OCI-M1 (cell line): Measurements from ENCODE around the gene RAB10.
"Not testable (repeated sequence)": the region's sequence is repeated elsewhere in the genome, so short reads cannot be mapped to it uniquely, and the experiment has no call there.

Experiments
- DNase-seq: peaks from one replicate; lab custom pipeline; 2025; lab: John Stamatoyannopoulos, UW

RAB10 gene

DNA sequence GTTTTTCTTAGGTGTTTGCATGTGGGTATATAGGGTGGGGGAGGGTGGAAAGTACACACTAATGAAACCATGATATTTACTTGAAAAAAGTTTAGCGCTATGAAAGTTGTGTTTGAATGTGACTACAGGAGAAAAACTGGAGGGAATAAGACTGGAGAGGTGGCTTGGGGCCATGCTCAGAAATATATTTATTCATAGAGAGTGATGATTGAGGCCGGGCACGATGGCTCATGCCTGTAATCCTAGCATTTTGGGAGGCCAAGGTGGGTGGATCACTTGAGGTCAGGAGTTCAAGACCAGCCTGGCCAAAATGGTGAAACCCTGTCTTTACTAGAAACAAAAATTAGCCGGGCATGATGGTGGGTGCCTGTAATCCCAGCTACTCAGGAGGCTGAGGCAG, 55.0 kb downstream of the RAB10 start:
- DNase-seq, result not testable (repeated sequence)

DNA sequence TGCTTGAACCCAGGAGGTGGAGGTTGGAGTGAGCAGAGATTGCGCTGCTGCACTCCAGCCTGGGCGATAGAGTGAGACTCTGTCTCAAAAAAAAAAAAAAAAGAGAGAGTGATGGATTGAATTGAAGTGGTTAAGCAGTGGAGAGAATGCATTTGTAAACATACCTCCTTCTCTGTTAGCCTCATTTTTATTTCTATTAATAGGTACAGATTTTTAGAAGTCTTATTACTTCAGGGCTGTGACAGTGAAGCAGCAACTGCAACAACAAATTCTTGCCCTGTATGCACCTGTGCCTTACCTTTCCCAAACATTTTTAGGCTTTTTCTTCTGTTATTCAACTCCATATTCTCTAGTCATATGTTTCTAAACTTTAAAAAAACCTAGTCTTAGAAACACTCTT, 55.5 kb downstream of the RAB10 start:
- no peak for DNase-seq

DNA sequence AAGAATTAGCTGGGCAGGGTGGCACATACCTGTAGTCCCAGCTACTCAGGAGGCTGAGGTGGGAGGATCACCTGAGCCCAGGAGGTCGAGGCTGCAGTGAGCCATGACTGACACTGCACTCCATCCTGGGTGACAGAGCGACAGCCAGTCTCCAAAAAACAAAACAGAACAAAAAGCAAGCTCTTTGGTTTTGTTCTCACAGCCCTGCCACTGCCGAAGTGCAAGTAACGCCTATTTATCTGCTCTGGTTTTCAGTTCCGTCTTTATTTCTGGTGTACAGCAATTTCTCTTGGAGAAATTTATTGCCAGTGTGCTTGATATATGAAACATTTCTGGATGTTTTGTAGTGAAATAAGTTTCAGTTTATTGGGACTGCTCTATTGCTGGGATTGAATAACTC, 61.9 kb downstream of the RAB10 start:
- DNase-seq, result no peak

DNA sequence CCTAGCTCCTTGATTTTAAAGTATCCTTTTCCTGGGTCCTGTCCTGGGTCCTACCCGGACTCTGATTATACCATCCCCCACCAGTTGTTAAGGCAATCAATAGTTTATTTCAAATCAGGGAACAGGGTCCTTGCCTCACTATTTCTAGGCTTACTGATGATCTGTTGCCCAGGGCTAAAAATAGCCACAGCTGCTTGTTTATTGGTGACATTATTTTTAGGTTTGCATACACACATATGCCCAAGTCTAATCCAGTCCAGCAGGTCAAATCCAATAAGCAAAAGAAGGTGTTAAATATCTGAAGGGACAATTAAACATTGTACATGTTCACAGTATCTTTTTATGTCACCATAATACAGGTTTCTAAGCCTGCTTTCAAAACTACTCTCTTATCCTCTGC, 66.0 kb downstream of the RAB10 start:
- no peak for DNase-seq

DNA sequence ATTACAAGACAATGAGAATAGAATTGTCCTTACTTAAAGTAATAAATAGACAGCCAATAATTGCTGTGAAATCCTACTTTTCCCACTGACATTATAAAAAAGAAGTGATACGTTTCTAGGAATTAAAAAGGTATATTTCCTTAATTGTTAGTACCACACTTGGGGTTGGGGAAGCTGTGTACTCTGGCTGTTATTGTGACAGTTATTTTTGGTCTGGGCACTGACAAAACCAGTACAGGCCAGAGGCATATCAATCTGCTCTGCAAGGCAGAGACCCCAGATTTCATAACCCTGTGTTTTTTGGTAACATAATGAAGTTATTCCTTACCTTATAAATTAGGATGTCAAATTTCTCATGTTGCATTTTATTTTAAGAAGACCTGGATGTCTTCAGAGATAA, 66.5 kb downstream of the RAB10 start:
- no peak for DNase-seq

DNA sequence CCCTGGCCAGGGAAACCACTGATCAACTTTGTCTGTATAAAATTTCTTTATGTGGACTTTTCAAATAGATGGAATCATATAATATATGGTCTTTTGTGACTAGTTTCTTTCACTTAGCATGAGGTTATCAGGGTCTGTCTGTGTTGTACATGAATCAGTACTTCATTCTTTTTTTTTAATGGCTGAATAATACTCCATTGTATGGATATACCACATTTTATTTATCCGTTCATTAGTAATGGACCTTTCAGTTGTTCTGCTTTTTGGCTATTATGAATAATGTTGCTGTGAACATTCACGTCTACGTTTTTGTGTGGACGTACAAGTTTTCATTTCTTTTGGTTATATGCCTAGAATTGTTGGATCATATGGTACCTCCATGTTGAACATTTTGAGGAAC, 69.9 kb downstream of the RAB10 start:
- no peak for DNase-seq

DNA sequence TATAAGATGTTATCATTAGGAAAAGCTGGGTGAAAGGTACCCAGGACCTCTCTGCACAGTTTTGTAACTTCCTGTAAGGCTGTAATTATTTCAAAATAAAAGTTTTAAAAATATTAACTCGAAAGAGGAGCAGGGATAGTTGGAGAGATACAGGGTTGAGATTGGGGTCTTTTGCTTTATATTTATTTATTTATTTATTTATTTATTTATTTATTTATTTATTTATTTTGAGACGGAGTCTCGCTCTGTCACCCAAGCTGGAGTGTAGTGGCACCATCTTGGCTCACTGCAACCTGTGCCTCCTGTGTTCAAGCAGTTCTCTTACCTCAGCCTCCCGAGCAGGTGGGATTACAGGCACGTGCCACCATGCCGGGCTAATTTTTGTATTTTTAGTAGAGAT, 74.8 kb downstream of the RAB10 start:
- not testable (repeated sequence) for DNase-seq

DNA sequence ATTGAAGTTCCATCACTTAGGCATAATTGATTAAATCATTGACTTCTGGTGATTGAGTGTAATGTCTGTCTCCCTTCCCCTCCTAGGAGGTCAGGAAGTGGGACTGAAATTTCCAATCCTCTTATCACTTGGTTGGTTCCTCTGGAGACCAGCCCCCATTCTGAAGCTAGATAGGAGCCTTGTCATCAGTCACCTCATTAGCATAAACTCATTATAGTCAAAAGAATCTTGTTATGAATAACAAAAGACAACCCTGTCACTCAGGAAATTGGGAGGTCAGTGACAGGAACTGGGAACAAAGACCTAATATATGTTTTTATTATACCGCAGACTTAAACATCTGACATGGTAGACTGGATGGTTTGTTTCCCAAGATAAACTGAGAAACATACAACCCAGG, 78.3 kb downstream of the RAB10 start:
- no peak for DNase-seq

DNA sequence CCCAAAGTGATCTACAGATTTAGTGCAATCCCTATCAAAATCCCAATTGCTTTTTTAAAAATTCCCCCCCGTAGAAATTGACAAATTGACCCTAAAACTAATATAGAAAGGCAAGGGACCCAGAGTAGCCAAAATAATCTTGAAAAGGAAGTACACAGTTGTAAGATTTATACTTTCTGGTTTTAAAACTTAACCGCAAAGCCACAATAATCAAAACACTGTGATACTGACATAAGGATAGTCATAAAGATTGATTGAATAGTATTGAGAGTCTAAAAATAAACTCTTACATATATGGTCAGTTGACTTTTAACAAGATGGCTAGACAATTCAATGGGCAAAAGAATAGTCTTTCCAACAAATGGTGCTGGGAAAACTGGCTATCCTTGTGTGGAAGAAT, 80.3 kb downstream of the RAB10 start:
- no peak for DNase-seq

DNA sequence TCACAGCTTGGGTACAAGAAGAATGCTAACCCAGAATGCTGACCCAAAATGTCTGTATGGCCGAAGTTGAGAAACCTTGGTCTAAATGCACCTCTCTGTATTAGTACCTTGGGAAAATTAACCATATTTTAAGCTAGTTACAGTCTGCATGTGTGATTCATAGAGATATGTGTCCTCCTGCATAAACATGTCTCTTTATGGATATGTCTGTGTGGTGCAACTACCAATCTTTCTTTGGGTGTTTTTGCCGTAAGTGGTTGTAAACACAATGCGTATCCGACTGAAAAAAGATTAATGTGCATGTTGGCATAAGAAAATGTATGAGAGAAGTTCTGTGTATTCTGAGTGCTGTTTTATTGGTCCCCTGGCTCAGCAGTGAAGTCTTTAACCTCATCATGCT, 84.8 kb downstream of the RAB10 start:
- DNase-seq, result no peak

DNA sequence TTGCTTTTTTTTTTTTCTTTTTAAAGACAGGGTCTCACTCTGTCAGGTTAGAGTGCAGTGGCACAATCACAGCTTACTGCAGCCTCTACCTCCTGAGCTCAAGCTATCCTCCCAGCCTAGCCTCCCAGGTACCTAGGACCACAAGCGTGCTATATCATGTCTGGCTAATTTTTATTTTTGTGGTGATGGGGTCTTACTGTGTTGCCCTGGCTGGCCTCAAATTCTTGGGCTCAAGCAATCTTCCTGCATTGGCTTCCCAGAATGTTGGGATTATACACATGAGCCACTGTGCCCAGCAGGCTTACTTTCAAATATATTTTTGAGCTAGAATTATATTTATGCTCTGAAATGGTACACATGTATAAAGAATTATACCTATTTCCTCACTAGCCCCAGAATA, 85.6 kb downstream of the RAB10 start:
- no peak for DNase-seq

DNA sequence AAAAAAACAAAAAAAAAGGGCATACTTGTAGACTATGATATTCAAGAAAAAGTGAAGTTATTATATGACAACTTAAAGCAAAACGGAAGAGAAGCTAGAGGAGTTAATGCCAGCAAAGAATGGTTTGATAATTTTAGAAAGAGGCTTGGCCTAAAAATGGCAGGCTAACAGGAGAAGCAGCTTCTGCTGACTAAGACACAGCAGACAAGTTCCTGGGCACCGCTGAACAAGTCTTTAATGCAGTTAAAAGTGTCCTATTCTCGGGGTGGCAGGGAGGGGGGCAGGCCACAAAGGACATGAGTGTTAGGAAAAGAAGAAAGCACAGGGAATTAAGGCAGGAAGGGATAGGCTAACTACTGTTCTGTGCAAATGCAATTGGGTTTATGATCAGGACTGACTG, 88.7 kb downstream of the RAB10 start:
- no peak for DNase-seq

DNA sequence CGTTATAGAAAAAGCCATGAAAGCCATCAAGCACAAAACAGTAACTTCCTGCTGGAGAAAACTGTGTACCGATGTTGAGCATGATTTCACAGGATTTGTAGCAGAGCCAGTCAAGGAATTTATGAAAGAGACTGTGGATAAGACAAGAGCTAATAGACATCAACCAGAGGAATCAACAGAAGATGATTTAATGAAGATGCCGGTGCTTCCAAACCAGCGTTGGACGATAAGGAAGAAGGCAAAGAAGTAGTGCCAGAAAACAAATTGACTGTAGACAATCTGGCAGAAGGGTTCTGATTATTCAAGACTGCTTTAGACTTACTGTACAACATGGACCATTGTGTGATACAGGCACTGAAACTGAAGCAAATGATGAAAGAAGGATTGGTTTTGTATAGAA, 89.5 kb downstream of the RAB10 start:
- no peak for DNase-seq

DNA sequence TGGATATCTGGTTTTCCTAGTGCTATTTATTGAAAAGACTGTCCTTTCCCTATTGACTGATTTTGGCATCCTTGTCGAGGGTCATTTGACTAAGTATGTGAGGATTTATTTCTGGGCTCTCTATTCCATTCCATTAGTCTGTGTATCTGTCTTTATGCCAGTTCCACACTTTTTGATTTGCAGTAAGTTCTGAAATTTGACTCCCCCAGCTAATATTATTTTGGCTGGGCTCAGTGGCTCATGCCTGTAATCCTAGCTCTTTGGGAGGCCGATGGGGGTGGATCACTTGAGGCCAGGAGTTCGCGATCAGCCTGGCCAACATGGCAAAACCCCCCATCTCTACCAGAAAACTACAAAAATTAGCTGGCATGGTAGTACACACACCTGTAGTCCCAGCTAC, 92.2 kb downstream of the RAB10 start:
- DNase-seq, result no peak

DNA sequence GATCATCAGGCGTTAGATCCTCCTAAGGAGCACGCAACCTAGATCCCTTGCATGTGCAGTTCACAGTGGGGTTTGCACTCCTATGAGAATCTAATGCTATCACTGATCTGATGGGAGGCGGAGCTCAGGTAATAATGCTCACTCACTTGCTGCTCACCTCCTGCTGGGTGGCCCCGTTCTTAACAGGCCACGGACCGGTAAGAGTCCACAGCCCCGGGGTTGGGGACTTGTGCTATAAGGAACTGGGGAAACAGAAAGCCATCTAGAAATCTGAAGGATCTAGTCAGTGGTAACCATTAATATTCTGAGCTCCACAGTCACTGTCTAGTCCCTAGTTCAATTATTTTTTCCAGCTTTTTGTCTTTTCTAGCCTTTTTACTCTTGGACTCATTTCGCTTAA, 94.3 kb downstream of the RAB10 start:
- DNase-seq, result no peak

DNA sequence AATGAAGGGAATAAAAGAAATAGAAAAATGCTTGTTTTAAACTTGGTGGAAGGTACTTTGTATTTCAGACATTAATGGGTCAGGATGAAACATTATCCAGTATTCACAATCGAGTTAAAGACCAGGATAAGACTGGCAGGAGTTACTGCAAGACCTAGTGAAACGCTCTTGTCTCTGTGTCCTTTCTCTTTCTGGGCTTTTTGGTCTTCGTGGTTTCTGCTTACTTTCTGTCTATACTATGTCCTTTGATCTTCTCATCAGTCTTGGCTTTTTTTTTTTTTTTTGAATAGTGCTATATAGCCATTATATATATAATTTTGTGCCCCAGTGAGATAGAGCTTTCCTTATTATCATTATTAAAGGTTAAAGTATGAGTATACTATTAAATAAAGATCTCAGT, 96.9 kb downstream of the RAB10 start:
- DNase-seq, result no peak

DNA sequence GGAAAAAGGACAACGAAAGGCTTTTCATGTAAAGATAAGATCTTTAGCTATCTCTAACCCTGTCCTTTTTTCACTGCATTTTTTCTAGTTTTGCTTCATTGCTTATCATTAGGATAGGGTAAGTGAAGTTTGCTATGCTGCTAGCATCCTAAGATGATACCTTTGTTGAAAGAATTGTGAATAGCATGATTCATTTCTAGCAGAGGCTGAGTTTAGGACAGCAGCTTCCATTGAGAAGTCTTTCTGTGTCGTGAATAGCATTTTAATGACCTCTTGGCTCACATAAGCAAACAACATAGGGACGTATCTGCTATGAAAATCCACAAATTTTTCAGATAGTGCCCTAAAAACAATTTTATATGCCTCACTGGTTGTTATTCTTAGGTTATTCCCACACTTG, 102.6 kb downstream of the RAB10 start:
- no peak for DNase-seq

DNA sequence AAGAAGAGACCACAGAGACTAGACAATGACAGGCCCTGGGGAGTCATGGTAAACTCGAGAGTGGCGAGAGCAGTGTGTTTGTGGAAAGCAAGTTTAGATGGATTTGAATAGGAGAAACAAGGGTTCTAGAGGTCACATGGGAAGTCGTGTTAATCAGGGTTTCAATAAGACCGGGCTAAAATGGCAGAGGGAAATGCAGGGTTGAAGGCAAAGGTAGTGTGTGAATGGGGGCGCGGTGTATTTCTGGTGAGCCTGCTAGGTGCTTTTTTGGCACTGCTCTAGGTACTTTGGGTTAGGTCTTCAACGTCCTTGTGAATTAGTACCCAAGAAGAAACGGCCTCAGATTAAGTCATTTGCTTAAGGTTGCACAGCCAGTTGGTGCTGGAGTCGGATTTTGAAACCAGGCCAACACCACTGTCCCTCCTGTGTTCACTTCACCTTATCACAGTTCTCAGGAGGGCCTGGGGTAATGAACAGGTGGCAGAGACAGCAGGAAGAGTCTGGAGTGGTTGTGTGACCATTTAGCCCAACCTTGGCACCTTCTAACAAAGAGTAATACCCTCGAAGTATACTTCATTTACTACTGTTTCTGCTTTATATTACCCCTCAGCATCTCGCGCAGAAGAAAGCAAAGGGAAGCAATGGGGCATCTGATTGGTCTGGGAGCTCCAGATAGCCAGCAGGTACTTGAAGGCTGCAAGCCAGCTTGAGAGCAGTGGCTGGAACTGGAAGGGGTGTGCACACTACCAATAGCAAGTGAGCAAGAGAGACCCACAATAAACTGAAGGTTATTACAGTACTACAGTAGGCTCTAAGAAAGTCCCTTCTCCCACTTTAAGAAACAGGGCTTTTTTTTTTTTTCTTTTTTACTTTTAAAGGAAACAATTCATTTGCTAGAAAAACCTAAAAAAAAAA, 105.6 kb downstream of the RAB10 start:
- peak; percentile 22 for DNase-seq

DNA sequence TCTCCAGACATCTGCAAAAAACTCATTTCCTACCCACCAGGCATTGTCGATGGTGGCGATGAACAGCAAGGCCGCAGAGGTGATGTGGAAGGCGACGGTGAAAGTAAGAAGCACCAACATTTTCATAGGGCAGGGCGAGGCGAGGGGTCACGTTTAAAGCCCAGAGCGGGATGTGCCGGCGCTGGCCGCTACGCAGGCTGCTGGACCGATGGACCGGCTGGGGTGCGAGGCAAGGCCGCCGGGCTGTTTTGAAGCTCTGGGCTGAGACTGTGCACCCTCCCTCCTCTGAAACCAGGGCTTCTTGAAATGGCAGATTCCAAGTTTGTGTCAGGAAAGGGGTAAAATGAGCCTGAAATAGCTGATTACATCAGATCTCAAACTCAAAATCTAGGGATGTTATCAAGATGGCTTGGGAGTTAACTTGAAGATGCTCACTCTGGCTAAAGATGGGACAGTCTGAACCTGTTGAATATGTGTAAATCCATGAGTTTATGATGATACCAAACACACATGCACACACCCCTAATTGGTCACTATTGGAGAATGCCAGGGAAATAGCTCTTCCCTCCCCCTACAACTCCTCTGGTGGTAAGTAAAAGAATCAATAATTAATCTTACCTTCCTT, 107.4 kb downstream of the RAB10 start:
- no peak for DNase-seq

DNA sequence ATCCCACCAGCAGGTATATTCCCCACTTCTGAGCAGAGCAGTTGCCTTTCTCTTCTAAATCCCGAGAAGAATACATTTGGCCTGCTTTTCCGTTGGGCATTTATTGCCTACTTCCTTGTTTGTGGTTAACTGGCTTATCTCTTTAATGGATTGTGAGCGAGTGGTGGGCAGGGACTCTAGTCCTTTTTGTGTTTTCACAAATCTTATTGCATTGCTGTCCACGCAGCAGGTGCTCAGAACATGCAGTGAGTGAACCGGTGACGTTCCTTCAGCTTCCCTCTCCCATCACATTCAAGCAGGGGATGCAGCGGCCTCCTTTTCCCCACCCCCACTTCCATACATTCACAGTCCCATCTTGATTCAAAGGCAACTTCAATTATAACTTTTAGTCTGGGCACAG, 110.1 kb downstream of the RAB10 start:
- DNase-seq, result peak; percentile 69

DNA sequence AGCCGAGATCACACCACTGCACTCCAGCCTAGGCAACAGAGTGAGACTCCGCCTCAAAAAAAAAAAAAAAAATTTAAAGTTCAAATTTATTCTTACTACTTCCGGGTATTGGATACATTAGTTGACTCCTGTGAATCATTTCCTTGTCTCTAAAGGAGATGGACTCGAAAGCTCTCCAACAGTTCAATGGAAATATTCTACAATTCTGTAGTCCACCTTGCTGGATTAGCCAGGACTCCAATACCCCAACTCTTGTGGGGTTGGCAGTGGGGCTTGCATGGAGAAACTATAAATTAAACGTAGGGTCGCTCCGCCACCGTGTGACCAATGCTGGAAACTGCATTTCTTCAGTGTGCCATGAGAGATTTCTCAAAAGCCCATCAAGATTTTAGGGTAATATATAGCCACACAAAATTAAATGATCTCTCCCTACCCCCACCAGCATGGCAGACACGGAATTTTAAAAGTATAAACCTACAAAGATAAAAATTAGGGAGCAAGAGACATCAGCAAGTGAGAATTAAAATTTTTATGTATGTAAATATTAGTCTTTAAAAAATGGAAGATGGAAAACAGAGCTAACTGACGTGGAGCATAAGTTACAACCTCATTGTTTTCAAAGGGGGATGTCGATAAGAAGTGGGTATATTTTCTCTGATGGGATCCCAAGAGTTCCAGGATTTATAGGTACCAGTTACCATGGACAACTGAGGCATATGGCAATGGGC, 111.2 kb downstream of the RAB10 start:
- DNase-seq, result peak; percentile 81

DNA sequence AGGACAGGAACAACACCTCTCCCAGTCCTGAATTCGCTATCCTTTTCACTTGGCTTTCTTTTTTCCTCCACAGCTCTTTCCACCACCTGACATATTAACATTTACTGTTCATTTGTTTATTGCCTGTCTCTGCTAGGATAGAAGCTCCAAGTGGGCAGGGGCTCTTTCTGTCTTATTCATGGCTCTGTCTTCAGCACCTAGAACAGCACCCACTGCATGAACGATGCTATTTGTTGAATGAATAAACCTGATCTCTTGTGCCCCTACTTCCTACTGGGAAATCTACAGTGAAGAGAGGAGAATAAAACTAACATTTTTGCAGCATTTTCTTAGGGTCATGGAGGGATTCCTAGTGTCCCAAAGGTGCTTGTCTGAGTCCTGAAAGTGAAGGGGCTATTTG, 114.6 kb downstream of the RAB10 start:
- DNase-seq, result no peak

DNA sequence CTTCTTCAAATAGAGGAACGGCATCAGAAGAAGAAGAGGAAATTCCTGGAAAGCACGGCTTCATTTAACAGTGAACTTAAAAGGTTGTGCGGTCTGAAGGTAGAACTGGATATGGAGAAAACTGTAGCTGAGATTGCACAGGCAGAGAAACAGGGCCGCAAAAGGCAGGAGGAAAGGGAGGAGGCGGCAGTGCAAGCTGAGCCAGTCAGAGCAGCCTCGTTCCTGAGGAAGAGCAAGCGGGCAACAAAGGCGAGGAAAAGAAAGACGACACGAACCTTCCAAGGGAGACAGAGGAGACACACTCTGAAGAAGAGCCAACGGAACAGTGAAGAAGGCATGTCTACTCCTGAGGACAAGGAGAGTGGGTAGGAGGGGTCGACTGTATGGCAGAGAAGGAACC, 116.4 kb downstream of the RAB10 start:
- no peak for DNase-seq
